HEK293 (cell line): Measurements from ENCODE around the gene EVL.

Source experiments
- KLF16 ChIP-seq: fragments of 450-650 bp; formaldehyde crosslinking; IDR thresholded peaks from 2 replicates; pipeline ENCODE4 v1.5.1; 2017; ENCODE audit warnings: missing biosample characterization, missing genetic modification characterization
- SP2 ChIP-seq: fragments of 450-650 bp; formaldehyde crosslinking; IDR thresholded peaks from 2 replicates; pipeline ENCODE4 v1.5.1; 2016; ENCODE audit warnings: missing biosample characterization, missing genetic modification characterization
- ZBTB7A ChIP-seq: fragments of 450-650 bp; formaldehyde crosslinking; IDR thresholded peaks from 2 replicates; pipeline ENCODE4 v1.5.1; 2016; ENCODE audit warnings: low read depth, missing biosample characterization, missing genetic modification characterization
- ZBTB8A ChIP-seq: fragments of 450-650 bp; formaldehyde crosslinking; IDR thresholded peaks from 2 replicates; pipeline ENCODE4 v1.5.1; 2016; ENCODE audit warnings: missing biosample characterization, missing genetic modification characterization
- ZFP41 ChIP-seq: fragments of 450-650 bp; formaldehyde crosslinking; IDR thresholded peaks from 2 replicates; pipeline ENCODE4 v1.5.1; 2016; ENCODE audit warnings: missing biosample characterization, missing genetic modification characterization, borderline replicate concordance
- ZNF155 ChIP-seq: fragments of 450-650 bp; formaldehyde crosslinking; IDR thresholded peaks from 2 replicates; pipeline ENCODE4 v1.5.1; 2016; ENCODE audit warnings: missing biosample characterization, missing genetic modification characterization
- ZNF266 ChIP-seq: fragments of 450-650 bp; formaldehyde crosslinking; IDR thresholded peaks from 2 replicates; pipeline ENCODE4 v1.5.1; 2016; ENCODE audit warnings: missing biosample characterization, missing genetic modification characterization, low read depth
- ZNF292 ChIP-seq: fragments of 450-650 bp; formaldehyde crosslinking; IDR thresholded peaks from 2 replicates; pipeline ENCODE4 v1.5.1; 2016; ENCODE audit warnings: low read depth, missing biosample characterization, missing genetic modification characterization, borderline replicate concordance
- ZNF571 ChIP-seq: fragments of 450-650 bp; formaldehyde crosslinking; IDR thresholded peaks from 2 replicates; pipeline ENCODE4 v1.5.0; 2017; ENCODE audit warnings: missing biosample characterization, missing genetic modification characterization
- ZSCAN30 ChIP-seq: fragments of 450-650 bp; IDR thresholded peaks from 2 replicates; pipeline ENCODE4 v1.5.1; 2018; ENCODE audit warnings: missing biosample characterization, mild to moderate bottlenecking, missing genetic modification characterization, moderate library complexity
- TF ChIP-seq, protein P1 (sequence below): fragments of 450-650 bp; formaldehyde crosslinking; IDR thresholded peaks from 2 replicates; pipeline ENCODE4 v1.5.1; 2016; ENCODE audit warnings: missing biosample characterization, missing genetic modification characterization
- TF ChIP-seq, protein P2 (sequence below): fragments of 450-650 bp; formaldehyde crosslinking; IDR thresholded peaks from 2 replicates; pipeline ENCODE4 v1.5.1; 2016; ENCODE audit warnings: missing biosample characterization, missing genetic modification characterization
- TF ChIP-seq, protein P3 (sequence below): fragments of 450-650 bp; formaldehyde crosslinking; IDR thresholded peaks from 2 replicates; pipeline ENCODE4 v1.5.1; 2016; ENCODE audit warnings: missing biosample characterization, missing genetic modification characterization, low read depth
- TF ChIP-seq, protein P4 (sequence below): fragments of 450-650 bp; IDR thresholded peaks from 2 replicates; pipeline ENCODE4 v1.5.1; 2018; ENCODE audit warnings: missing biosample characterization, missing genetic modification characterization

DNA sequence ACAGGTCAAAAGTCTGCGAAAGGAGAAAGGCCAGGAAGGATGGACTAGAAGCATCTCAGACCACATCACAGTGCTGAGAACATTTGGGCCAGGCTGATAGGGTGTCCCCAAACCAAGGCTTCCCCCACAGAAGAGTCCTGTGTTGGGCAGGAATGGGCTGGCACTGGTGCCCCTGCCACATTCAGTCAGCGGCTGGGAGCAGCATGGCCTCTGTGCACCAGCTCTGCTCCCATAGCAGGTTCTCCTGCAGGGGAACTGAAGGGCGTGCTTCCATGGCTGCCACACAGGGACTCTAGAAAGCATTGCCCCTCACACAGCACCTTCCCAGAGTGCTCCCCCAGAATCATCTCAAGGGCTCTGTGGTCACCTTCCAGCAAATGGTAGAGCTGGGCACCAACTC lies 17.5 kb downstream of the EVL start:
- TF ChIP-seq, protein P1, sequence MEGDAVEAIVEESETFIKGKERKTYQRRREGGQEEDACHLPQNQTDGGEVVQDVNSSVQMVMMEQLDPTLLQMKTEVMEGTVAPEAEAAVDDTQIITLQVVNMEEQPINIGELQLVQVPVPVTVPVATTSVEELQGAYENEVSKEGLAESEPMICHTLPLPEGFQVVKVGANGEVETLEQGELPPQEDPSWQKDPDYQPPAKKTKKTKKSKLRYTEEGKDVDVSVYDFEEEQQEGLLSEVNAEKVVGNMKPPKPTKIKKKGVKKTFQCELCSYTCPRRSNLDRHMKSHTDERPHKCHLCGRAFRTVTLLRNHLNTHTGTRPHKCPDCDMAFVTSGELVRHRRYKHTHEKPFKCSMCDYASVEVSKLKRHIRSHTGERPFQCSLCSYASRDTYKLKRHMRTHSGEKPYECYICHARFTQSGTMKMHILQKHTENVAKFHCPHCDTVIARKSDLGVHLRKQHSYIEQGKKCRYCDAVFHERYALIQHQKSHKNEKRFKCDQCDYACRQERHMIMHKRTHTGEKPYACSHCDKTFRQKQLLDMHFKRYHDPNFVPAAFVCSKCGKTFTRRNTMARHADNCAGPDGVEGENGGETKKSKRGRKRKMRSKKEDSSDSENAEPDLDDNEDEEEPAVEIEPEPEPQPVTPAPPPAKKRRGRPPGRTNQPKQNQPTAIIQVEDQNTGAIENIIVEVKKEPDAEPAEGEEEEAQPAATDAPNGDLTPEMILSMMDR (tag by site-specific recombination), result no peak
- TF ChIP-seq ZBTB8A (tag by site-specific recombination), result no peak
- no peak for TF ChIP-seq SP2 (tag by site-specific recombination)
- TF ChIP-seq KLF16, result no peak
- no peak for TF ChIP-seq ZSCAN30 (tag by site-specific recombination)
- TF ChIP-seq ZNF155, result no peak
- no peak for TF ChIP-seq ZBTB7A (tag by site-specific recombination)
- TF ChIP-seq, protein P2, sequence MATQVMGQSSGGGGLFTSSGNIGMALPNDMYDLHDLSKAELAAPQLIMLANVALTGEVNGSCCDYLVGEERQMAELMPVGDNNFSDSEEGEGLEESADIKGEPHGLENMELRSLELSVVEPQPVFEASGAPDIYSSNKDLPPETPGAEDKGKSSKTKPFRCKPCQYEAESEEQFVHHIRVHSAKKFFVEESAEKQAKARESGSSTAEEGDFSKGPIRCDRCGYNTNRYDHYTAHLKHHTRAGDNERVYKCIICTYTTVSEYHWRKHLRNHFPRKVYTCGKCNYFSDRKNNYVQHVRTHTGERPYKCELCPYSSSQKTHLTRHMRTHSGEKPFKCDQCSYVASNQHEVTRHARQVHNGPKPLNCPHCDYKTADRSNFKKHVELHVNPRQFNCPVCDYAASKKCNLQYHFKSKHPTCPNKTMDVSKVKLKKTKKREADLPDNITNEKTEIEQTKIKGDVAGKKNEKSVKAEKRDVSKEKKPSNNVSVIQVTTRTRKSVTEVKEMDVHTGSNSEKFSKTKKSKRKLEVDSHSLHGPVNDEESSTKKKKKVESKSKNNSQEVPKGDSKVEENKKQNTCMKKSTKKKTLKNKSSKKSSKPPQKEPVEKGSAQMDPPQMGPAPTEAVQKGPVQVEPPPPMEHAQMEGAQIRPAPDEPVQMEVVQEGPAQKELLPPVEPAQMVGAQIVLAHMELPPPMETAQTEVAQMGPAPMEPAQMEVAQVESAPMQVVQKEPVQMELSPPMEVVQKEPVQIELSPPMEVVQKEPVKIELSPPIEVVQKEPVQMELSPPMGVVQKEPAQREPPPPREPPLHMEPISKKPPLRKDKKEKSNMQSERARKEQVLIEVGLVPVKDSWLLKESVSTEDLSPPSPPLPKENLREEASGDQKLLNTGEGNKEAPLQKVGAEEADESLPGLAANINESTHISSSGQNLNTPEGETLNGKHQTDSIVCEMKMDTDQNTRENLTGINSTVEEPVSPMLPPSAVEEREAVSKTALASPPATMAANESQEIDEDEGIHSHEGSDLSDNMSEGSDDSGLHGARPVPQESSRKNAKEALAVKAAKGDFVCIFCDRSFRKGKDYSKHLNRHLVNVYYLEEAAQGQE (tag by site-specific recombination), result no peak
- TF ChIP-seq ZNF292, result no peak
- TF ChIP-seq ZNF571 (tag by site-specific recombination), result no peak
- TF ChIP-seq, protein P3, sequence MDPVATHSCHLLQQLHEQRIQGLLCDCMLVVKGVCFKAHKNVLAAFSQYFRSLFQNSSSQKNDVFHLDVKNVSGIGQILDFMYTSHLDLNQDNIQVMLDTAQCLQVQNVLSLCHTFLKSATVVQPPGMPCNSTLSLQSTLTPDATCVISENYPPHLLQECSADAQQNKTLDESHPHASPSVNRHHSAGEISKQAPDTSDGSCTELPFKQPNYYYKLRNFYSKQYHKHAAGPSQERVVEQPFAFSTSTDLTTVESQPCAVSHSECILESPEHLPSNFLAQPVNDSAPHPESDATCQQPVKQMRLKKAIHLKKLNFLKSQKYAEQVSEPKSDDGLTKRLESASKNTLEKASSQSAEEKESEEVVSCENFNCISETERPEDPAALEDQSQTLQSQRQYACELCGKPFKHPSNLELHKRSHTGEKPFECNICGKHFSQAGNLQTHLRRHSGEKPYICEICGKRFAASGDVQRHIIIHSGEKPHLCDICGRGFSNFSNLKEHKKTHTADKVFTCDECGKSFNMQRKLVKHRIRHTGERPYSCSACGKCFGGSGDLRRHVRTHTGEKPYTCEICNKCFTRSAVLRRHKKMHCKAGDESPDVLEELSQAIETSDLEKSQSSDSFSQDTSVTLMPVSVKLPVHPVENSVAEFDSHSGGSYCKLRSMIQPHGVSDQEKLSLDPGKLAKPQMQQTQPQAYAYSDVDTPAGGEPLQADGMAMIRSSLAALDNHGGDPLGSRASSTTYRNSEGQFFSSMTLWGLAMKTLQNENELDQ, result no peak
- TF ChIP-seq ZFP41 (tag by site-specific recombination), result no peak
- TF ChIP-seq ZNF266 (tag by site-specific recombination), result no peak
- TF ChIP-seq, protein P4, sequence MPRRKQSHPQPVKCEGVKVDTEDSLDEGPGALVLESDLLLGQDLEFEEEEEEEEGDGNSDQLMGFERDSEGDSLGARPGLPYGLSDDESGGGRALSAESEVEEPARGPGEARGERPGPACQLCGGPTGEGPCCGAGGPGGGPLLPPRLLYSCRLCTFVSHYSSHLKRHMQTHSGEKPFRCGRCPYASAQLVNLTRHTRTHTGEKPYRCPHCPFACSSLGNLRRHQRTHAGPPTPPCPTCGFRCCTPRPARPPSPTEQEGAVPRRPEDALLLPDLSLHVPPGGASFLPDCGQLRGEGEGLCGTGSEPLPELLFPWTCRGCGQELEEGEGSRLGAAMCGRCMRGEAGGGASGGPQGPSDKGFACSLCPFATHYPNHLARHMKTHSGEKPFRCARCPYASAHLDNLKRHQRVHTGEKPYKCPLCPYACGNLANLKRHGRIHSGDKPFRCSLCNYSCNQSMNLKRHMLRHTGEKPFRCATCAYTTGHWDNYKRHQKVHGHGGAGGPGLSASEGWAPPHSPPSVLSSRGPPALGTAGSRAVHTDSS, result no peak
